Lower leg skin (tissue), 3 donors: Measurements from ENCODE around the gene CCSER2.

Experiments used
- CTCF ChIP-seq, 3 donors: fragments of 450-650 bp; IDR thresholded peaks; one replicate each; pipeline ENCODE4 v1.5.1; 2016; ENCODE audit warnings: antibody characterized with exemption in 3 of 3, mild to moderate bottlenecking in 3 of 3, moderate library complexity in 2 of 3
- POLR2A ChIP-seq, 2 donors: fragments of 450-650 bp; IDR thresholded peaks; one replicate each; pipeline ENCODE4 v1.6.1; 2016 to 2017; ENCODE audit warnings: antibody characterized with exemption in 2 of 2, mild to moderate bottlenecking in 1 of 2, moderate library complexity in 1 of 2

DNA sequence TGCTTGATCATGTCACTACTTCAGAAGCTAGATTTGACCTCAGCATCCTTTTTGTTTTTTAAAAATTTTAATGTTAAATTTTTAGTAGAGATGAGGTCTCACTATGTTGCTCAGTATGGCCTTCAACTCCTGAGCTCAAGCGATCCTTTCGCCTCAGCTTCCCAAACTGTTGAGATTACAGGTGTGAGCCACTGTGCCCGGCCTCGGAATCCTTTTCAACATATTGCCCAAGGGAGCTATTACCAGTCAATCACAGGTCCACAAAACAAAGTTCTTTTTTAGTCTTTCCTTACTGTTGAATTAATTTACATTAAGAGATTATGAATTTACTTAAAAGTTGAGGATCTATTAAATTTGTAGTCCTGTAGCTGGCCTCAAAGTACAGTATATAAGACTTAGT, 37.7 kb downstream of the CCSER2 start:
- TF ChIP-seq CTCF (IDR thresholded peaks at IDR 0.05) (no peak), POLR2A (IDR thresholded peaks at IDR 0.05) (no peak)
